ENCODE data around the gene PANK2. TPM values are rescaled to one million over a fixed set of nuclear protein-coding genes. Genes with fewer than 3 reads are reported as not detected.
A peak's percentile ranks its signal among the peaks of the same experiment; 100 is the strongest.
"Not testable (repeated sequence)": the region's sequence is repeated elsewhere in the genome, so short reads cannot be mapped to it uniquely, and the experiment has no call there.

Gene PANK2
- total RNA-seq, 1 donor from 2014 or later, result 39.8 TPM

- no peak for DNase-seq
Measured at GRCh38 chr20:3871550-3872265, 17.5 kb upstream of the PANK2 start.

- no peak for DNase-seq
Measured at GRCh38 chr20:3873507-3873906, 15.7 kb upstream of the PANK2 start.

- DNase-seq, result no peak
Measured at GRCh38 chr20:3874194-3874844, 14.9 kb upstream of the PANK2 start.

GRCh38 chr20:3875378-3875974, 13.7 kb upstream of the PANK2 start:
- no peak for DNase-seq

- DNase-seq, result no peak
Measured at GRCh38 chr20:3876000-3876399, 13.2 kb upstream of the PANK2 start.

GRCh38 chr20:3876676-3877075, 12.5 kb upstream of the PANK2 start:
- DNase-seq, result no peak

- DNase-seq, result not testable (repeated sequence)
Measured at GRCh38 chr20:3878921-3879274, 10.3 kb upstream of the PANK2 start.

- no peak for DNase-seq
Measured at GRCh38 chr20:3885715-3886114, 3.5 kb upstream of the PANK2 start.

GRCh38 chr20:3887876-3888620, 1.1 kb upstream of the PANK2 start:
- DNase-seq, result peak; percentile 55

GRCh38 chr20:3889489-3890397, 556 bp downstream of the PANK2 start:
- DNase-seq, result peak; percentile 34

- peak; percentile 86 for DNase-seq
Measured at GRCh38 chr20:3890398-3890751, 1.2 kb downstream of the PANK2 start.

- DNase-seq, result no peak
Measured at GRCh38 chr20:3890999-3891929, 2.1 kb downstream of the PANK2 start.

- no peak for DNase-seq
Measured at GRCh38 chr20:3894796-3895195, 5.6 kb downstream of the PANK2 start.

- no peak for DNase-seq
Measured at GRCh38 chr20:3896302-3896701, 7.1 kb downstream of the PANK2 start.

- DNase-seq, result no peak
Measured at GRCh38 chr20:3896853-3897583, 7.8 kb downstream of the PANK2 start.

GRCh38 chr20:3898181-3898580, 9.0 kb downstream of the PANK2 start:
- not testable (repeated sequence) for DNase-seq

GRCh38 chr20:3898639-3899038, 9.5 kb downstream of the PANK2 start:
- DNase-seq, result no peak

GRCh38 chr20:3900187-3900604, 11.0 kb downstream of the PANK2 start:
- DNase-seq, result no peak

- DNase-seq, result no peak
Measured at GRCh38 chr20:3901028-3901705, 12.0 kb downstream of the PANK2 start.

Data from skin of body (tissue), 2 donors.